Hematopoietic multipotent progenitor cell treated with erythropoietin and hydrocortisone succinate and interleukin-3 and kit ligand, for 15 days (in vitro differentiated cells): ENCODE measurements around the gene KRT37.
"Not testable (repeated sequence)": the region's sequence is repeated elsewhere in the genome, so short reads cannot be mapped to it uniquely, and the experiment has no call there.

Experiments
- DNase-seq: peaks from one replicate; pipeline ENCODE4 v3.0.0-alpha.2; 2015; ENCODE audit warnings: low spot score

KRT37 gene

GRCh38 chr17:41434415-41434814, 10.0 kb upstream of the KRT37 start:
- no peak for DNase-seq

- no peak for DNase-seq
These were observed 9.6 kb upstream of the KRT37 start for GRCh38 chr17:41434005-41434404.

DNA sequence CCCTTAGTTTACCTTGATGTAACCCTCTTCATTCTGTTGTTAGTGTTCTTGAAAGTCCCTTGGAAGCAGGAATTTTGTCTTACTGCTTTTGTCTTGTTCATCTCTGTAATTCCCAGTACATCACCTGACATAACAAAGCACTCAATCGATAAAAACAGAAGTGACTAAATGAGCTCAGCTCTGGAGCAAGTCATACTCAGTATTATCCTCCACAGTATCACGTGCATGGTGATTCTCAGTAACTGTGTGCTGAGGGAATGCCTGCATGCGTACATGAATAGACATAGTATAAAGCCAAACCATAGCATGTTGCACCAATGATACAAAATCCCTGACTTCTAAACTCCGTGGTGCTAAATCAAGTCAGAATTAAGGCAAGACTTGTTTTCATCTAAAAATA, 9.2 kb upstream of the KRT37 start:
- no peak for DNase-seq

DNA sequence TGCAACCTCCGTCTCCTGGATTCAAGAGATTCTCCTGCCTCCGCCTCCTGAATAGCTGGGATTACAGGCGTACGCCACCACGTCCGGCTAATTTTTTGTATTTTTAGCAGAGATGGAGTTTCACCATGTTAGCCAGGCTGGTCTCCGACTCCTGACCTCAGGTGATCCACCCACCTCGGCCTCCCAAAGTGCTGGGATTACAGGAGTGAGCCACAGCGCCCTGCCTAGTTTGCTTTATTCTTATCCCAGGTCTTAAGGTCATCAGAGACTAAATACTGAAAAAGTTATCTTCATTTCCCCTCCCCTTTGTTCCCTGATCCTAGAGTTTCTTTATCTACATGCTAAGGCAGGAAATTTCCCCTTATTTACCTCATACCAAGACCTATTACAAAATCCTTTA, 6.0 kb upstream of the KRT37 start:
- not testable (repeated sequence) for DNase-seq

GRCh38 chr17:41429667-41430066, 5.3 kb upstream of the KRT37 start:
- DNase-seq = no peak

DNA sequence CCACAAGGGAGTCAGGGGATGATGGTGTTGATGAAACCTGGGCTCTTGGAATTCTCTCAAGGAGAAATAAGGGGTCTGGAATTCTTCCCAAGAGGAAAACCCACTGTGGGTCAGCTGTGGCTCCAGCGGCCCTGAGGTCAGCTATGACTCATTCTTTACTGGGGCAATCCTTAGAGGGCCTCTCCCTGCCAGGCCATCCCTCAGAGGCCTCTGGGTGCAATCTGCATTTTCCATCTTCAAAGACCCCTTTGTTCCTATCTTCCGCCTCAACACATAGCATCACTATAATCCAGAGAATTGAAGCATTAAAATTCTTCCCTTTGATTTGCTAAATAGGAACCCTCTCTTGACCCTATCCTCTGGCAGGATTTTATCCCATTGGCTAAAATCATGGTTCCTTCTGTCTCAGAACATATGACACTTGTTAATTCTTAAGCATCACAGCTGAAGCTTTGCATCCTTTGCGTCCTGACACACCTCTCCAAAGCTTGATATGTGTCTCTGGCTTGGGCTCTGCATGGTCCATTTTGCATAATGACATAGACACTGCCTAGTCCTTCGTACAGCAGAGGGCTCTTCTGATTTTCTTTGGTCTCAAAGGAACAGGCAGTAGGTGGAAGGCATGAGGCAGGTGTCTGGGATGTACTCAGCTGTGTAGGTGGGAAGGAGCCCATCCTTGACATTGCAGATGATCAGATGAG, 4.4 kb upstream of the KRT37 start:
- no peak for DNase-seq

- DNase-seq = not testable (repeated sequence)
These were observed 1.8 kb downstream of the KRT37 start for GRCh38 chr17:41422586-41422985.

DNA sequence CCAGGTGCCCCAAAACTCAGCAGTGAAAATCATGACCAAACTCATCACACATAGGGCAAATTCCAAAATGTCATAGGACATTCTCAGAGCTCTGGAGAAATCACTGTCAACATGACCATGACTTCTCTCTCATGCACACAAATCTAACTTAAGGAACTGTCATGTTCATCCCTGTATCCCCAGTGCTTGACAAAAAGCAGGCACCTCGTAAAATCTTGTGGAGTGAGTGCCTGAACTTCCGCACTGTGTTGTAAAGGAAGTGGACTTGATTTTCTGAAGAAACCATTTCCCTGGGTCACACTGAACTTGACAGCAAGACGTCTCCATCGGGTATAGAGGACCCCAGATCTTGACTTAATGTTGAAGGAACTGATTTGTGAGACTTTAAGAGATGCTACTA, 2.8 kb downstream of the KRT37 start:
- no peak for DNase-seq

- no peak for DNase-seq
These were observed 3.3 kb downstream of the KRT37 start for GRCh38 chr17:41421116-41421515.

DNA sequence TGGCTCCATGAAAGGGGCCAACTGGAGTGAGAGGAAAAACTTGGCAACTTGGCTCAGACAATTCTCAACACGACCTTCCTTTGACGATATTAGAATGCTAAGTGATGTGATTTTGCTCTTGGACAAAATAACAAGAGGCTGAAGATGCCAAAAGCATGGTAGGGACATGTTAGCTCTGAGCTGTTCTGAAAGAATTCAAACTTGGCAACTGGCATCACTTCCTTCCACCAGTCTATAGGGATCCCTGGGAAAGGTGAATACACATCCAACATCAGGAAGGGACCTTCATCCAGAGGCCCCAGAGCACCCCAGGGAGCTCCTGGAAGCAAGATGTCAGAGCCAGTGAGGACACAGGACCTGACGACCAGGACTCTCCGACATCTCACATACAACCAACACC, 4.3 kb downstream of the KRT37 start:
- no peak for DNase-seq

GRCh38 chr17:41419716-41420115, 4.7 kb downstream of the KRT37 start:
- no peak for DNase-seq

GRCh38 chr17:41418116-41418860, 6.1 kb downstream of the KRT37 start:
- no peak for DNase-seq

- DNase-seq = no peak
These were observed 6.8 kb downstream of the KRT37 start for GRCh38 chr17:41417576-41418015.

- DNase-seq = no peak
These were observed 7.3 kb downstream of the KRT37 start for GRCh38 chr17:41417127-41417526.

GRCh38 chr17:41416479-41416878, 7.9 kb downstream of the KRT37 start:
- no peak for DNase-seq

DNA sequence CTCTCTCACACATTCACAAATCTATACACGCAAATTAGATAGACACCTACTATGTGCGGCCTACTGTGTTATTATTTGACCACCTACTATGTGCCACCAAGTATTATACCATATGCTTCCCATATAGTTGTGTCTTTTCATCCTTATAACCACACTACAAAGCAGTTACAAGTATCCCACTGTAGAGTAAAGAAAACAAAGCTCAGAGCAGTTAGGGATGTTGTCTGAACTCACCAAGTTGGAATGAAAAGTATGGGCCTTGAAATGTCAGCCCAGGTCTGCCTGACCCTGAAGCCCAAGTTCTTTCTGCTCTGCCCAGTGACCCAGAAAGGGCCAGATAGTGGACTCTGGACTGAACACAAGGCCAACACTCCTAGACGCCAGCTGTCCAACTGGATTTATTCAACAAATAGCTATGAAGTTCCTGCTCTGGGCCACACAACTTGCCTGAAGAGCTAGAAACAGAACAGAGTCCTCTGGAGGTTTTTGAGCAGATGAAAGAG, 8.5 kb downstream of the KRT37 start:
- no peak for DNase-seq

DNA sequence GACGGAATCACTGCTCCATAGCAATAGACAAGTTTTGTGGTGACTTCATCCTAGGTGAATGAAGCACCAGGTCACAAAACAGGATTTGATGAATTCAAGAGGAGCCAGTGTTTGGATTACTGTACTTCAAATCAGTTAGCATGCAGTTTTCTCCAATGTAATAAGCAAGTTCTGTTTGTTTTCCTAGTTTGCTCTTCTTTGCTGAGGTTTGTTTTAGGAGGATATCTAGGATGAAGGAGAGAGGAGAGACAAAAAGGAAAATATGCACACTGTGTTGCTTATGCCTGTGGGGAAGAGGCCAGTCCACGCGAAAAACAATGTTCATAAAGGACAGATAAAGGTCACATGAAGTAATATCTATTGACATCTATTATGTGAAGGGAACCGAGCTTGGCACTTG, 9.0 kb downstream of the KRT37 start:
- DNase-seq = no peak

DNA sequence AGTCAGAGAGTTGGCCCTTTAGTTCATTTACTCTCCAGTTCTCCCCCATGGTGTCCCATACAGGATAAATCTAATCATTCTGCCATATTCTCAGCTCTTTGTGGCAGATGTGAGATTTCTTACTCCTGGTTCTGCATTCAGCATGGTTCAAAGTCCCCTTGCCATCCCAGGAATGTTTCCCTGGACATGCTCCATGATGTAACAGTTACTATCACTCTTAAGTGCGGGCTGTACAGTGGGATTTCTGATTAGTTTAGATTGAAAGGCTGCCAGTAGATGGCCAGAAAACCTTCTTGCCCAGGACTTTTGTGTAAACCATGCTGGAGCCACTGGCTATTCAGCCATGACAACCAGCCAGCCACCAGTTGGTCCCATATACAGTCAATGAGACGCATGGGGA, 10.4 kb downstream of the KRT37 start:
- no peak for DNase-seq

DNA sequence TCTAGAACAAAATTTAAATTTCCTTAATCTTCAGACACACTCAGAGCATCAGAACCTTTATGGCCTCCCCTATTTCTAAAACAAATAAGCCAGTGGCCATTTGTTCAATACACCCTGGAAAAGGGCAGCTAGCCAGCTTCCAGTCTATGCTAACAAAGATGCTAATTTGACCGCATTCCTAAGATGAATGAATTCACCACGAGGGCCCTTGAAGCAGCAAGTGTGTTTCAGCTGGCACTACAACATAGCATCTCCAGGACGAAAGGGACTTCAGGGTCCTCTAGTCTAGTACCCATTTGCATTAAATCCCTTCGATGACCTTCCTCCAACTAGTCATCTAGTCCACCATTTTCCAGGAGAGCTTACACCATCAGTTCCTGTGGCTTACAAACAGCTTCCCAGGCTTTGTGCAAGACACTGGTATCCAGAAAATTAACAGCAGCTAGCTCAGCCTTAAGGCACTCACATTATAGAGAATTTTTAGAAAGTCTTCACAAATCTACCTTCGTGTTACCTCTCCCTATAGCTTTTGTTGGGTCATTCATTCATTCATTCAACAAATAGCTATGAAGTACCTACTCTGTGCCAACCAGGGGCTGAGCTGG, 10.9 kb downstream of the KRT37 start:
- DNase-seq = no peak

DNA sequence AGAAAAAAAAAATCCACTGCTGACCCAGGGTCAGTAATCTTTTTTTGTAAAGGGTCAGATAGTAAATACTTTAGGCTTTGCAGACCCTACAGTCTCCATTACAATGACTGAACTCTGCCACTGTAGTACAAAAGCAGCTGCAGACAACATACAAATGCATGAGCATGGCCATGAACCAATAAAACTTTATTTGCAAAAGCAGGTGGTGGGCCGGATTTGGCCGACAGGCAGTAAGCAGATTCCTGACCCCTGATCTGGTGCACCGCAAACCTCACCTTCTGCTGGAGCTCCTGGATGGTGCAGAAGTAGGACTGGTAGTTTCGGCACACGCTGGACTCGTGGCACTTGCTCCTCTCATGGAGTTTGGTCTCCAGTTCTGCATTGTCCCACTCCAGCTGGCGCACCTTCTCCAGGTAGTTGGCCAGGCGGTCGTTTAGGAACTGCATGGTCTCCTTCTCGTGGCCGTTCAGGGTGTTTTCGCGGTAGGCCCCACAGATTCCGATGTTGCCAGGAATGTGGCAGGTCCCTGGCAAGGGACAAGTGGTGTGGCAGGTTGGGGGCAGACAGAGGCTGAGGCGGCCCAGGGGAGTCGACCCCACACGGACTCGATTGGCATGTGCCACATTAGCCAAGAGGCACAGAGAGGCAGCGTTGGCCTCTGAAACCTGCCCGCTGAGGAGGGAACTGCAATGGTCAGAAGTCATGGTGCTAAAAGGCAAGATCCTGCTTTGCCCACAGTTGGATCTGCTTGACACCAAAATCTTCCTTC, 13.1 kb downstream of the KRT37 start:
- no peak for DNase-seq

GRCh38 chr17:41407226-41407625, 17.2 kb downstream of the KRT37 start:
- DNase-seq = no peak

GRCh38 chr17:41406205-41406604, 18.2 kb downstream of the KRT37 start:
- DNase-seq = no peak
